Amniotic epithelial cell (primary cell): ENCODE data around the gene PHRF1.

ENCODE experiments used
- DNase-seq: peaks from one replicate; pipeline ENCODE4 v3.0.0-alpha.2; 2010; ENCODE audit warnings: low read depth

PHRF1 gene

GRCh38 chr11:537622-538430 is 38.4 kb upstream of the PHRF1 start:
- DNase-seq: no peak

GRCh38 chr11:538431-539051 is 37.7 kb upstream of the PHRF1 start:
- no peak for DNase-seq

- no peak for DNase-seq
Observed at GRCh38 chr11:539971-540481, 36.2 kb upstream of the PHRF1 start.

GRCh38 chr11:540583-541432 is 35.5 kb upstream of the PHRF1 start:
- no peak for DNase-seq

GRCh38 chr11:541433-541885 is 34.8 kb upstream of the PHRF1 start:
- DNase-seq: no peak

GRCh38 chr11:544817-545166 is 31.5 kb upstream of the PHRF1 start:
- DNase-seq: no peak

GRCh38 chr11:545171-545570 is 31.1 kb upstream of the PHRF1 start:
- DNase-seq: no peak

GRCh38 chr11:548700-549603 is 27.3 kb upstream of the PHRF1 start:
- DNase-seq: peak; percentile 16

- no peak for DNase-seq
Observed at GRCh38 chr11:550021-550745, 26.1 kb upstream of the PHRF1 start.

- no peak for DNase-seq
Observed at GRCh38 chr11:550746-551085, 25.6 kb upstream of the PHRF1 start.

- no peak for DNase-seq
Observed at GRCh38 chr11:551131-551530, 25.1 kb upstream of the PHRF1 start.

GRCh38 chr11:551596-551995 is 24.7 kb upstream of the PHRF1 start:
- DNase-seq: no peak

GRCh38 chr11:553083-553987 is 22.9 kb upstream of the PHRF1 start:
- DNase-seq: no peak

- no peak for DNase-seq
Observed at GRCh38 chr11:553988-554340, 22.3 kb upstream of the PHRF1 start.

GRCh38 chr11:554428-555226 is 21.6 kb upstream of the PHRF1 start:
- DNase-seq: no peak

GRCh38 chr11:555227-555779 is 21.0 kb upstream of the PHRF1 start:
- no peak for DNase-seq

- DNase-seq: no peak
Observed at GRCh38 chr11:555780-556661, 20.2 kb upstream of the PHRF1 start.
